ENCODE measurements around the gene IFI6. TPM values are rescaled to one million over a fixed set of nuclear protein-coding genes. Genes with fewer than 3 reads are reported as not detected.
"Not testable (repeated sequence)": the region's sequence is repeated elsewhere in the genome, so short reads cannot be mapped to it uniquely, and the experiment has no call there.

Gene IFI6
- polyA plus RNA-seq, 4 donors, result 21.6 to 53.3 (median 25.5) TPM

GRCh38 chr1:27652111-27652864 is 19.7 kb downstream of the IFI6 start:
- no peak for DNase-seq (ENCODE audit: low read depth in 4 of 4, low spot score in 3 of 4)

DNA sequence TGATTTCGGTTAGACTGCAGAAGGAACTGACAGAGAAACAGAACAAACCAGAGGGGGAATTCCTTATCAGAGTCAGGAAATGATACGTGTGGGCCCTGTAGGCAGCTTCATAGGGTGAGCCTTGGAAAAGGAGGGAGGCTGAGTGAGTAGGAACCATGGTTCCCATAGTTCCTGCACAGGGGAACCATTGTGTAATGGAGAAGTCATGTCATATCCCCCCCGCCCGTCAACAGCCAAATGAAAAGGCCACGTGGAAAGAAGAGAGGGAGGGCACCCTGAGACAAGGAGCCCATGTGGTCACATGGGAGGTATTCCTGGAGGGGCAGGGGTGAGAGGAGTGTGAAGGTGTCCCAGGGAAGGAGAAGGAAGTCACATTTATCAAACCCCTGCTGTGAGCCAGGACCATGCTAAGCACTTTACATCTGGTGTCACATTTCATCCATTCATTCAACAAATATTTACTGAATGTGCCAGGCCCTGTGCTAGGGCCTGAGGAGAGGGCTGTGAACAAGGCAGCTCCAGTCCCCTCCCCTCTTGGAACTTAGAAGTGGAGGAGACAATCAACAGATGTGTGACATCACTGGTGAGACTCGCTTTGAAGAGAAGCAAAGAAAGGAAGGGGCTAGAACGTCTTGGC is 21.3 kb downstream of the IFI6 start:
- no peak for DNase-seq (ENCODE audit: low read depth in 4 of 4, low spot score in 3 of 4)

DNA sequence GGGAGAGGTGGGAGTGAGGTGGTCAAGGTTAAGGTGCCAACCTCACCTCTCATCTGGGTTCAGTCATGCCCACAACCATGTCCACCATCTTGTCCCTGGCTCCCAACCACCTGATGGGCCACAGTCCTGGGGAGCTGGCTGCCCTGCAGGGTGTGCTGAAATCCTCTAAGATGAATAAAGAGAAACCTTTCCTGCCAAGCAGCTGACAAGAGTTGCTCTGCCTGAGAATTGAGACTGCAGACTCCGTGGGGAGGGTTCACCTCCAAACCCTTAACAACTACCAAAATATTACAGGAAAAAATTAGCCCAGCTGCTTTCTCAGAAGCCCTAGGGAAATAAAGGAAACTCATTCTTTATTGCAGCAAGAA is 21.8 kb downstream of the IFI6 start:
- no peak for DNase-seq (ENCODE audit: low read depth in 4 of 4, low spot score in 3 of 4)

DNA sequence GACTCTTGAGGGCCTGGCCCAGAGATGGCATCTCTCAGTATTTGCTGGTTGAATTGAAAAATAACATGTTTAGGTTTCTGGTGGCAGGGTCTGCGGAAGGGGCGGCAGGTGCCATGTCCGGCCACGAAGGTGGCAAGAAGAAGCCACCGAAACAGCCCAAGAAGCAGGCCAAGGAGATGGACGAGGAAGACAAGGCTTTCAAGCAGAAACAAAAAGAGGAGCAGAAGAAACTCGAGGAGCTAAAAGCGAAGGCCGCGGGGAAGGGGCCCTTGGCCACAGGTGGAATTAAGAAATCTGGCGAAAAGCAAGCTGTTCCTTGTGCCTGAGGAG is 22.7 kb downstream of the IFI6 start:
- no peak for DNase-seq (ENCODE audit: low read depth in 4 of 4, low spot score in 3 of 4)

DNA sequence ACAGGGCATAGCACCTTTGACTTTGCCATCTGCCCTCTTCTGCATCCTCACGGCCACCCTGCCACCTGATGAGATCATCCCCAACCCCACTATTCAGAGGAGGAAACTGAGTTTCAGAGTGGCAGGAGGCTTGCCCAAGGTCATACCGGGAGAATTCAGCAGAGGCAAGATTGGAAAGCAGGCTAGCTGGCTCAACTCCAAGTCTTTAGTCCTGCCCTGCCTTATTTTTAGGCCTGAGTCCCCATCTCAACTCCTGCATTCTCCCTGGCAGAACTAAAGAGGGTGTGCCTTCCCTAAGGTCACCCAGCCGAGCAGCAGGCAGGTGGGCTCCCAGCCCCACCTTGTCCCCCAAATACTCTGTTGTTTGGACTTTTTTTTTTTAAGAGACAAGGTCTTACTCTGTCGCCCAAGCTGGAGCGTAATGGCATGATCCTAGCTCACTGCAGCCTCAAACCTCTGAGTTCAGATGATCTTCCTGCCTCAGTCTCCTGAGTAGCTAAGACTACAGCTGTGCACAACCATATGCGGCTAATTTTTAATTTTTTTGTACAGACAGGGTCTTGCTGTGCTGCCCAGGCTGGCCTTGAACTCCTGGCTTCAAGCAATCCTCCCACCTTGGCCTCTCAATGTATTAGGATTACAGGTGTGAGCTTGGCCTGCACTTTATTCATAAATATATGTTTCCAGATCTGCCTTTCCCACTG is 23.2 kb downstream of the IFI6 start:
- no peak for DNase-seq (ENCODE audit: low read depth in 4 of 4, low spot score in 3 of 4)

- DNase-seq (ENCODE audit: low read depth in 4 of 4, low spot score in 3 of 4), result no peak
Observed at GRCh38 chr1:27647328-27647727, 24.7 kb downstream of the IFI6 start.

GRCh38 chr1:27646676-27647075 is 25.3 kb downstream of the IFI6 start:
- no peak for DNase-seq (ENCODE audit: low read depth in 4 of 4, low spot score in 3 of 4)

DNA sequence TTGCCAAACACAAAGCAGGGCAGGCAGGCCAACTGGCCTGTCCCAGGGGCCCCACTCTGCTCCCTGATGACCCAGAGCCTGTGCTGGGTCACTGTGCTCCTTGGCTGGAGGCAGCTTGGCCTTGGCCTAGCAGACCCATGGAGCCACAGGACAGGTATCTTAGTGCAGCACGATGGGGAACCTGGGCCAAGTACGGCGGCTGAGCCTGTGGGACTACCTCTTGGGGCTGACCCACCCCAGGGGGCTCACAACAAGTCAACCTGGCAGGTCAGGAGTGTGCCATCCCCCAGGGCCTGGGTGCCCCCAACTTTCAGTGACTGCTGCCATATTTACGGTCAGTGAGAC is 26.9 kb downstream of the IFI6 start:
- no peak for DNase-seq (ENCODE audit: low read depth in 4 of 4, low spot score in 3 of 4)

DNA sequence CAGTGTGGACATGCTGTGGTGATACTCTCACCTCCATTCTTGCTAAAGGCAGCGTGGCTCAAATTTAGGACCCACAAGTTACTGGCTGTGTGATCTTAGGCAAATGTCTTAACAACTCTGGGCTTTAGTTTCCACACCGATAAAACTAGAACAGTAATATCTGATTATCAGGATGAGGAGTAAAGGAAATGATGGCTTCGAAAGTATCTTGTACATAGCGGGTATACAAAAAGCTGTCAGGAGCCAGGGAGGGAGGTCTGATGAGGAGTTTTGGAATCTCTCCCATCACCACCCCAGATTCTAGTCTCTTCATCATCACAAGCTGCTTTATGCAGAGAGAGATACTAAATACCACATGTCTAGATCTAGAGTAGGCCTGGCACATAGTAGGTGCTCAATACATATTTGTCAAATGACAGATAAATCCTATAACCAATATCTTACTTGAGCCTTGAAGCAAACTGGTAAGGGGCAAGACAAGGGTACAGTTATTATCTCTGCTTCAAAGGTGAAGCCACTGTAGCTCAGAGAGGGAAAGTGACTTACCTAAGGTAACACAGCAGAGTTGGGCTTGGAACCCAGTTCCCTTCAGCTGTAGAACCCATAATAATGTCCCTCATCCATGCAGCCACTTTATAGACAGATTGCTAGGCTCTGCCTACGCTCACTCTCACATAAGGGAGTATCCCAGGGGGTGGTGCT is 27.5 kb downstream of the IFI6 start:
- no peak for DNase-seq (ENCODE audit: low read depth in 4 of 4, low spot score in 3 of 4)

DNA sequence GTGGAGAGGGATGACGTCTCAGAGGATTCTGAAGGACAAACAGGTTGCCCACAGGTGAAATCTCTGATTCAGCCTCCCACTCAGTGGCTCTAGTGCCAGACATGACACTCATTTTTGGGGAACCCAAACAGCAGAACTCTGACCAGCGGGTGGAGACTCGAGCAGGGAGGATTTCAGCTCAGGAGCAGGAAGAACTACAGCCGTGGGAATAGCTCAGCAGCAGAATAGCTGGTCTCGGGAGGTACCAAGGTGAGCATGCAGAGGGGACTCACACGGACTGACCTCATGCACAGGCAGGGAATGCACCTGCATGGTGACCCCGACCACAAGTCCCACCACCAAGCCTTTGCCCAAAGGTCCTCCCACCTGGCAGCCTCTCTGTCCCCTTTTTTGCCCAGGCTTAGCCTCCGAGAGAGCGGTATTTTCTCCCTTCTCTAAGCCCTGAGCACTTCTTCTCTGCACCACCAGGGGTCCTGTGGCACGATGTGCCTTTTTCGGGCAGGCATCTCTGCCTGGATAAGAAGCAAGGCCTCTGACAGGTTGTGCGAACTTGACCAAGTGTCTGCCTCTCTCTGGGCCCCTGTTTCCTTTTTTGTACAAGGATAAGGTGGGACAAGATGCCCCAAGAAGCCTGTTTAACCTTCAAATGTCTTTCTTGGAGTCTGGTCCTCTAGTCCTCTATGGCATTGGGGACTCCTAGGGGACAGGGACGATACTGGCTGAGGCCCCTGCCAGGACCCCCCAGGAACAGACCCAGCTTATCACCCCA is 28.2 kb downstream of the IFI6 start:
- no peak for DNase-seq (ENCODE audit: low read depth in 4 of 4, low spot score in 3 of 4)

DNA sequence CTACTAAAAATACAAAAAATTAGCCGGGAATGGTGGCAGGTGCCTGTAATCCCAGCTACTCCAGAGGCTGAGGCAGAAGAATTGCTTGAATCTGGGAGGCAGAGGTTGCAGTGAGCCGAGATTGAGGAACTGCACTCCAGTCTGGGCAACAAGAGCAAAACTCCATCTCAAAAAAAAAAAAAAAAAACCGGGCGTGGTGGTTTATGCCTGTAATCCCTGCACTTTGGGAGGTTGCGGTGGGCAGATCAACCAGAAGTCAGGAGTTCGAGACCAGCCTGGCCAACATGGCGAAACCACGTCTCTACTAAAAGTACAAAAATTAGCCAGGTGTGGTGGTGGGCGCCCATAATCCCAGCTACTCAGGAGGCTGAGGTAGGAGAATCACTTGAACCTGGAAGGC is 31.5 kb downstream of the IFI6 start:
- not testable (repeated sequence) for DNase-seq (ENCODE audit: low read depth in 4 of 4, low spot score in 3 of 4)

DNA sequence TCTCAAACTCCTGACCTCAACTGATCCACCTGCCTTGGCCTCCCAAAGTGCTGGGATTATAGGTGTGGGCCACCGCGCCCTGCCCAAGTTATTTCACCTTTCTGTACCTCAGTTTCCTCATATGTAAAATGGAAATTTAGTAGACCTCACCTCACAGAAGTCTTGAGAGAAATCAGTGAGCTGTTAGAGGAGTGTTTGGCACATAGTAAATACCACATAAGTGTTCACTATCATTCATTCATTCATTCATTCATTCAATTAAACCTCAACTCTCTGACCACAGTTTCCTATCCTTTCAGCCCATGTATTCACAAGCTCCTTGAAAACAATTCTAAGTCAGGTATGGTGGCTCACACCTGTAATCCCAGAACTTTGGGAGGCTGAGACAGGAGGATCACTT is 33.2 kb downstream of the IFI6 start:
- no peak for DNase-seq (ENCODE audit: low read depth in 4 of 4, low spot score in 3 of 4)

DNA sequence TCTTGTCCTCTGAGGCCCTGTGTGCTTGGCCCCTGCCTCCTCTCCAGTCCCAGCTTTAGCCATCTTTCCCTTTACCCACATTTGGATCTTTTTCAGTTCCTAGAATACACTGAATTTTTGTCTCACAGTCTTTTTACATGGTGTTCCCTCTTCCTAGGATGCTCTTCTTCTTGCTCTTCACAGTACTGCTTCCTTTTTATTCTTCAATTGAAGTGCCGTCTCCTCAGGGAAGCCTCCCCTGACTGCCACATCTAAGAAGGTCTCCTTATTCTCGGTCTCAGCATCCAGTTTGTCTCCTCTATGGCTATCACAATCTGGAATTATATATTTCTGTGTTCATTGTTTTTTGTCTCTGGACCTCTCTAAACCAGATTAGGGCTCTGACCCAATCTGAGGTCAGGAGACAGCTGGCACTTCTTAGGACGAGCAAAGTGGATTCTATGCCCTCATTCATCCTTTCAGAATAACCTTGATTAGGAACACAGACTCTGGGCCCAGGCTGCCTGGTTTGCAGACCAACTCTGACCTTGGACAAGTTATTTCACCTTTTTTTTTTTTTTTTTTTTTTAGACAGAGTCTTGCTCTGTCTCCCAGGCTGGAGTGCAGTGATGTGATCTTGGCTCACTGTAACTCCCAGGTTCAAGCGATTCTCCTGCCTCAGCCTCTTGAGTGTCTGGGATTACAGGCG is 33.8 kb downstream of the IFI6 start:
- DNase-seq (ENCODE audit: low read depth in 4 of 4, low spot score in 3 of 4), result no peak

- DNase-seq (ENCODE audit: low read depth in 4 of 4, low spot score in 3 of 4), result no peak
Observed at GRCh38 chr1:27635396-27636142, 36.4 kb downstream of the IFI6 start.

- no peak for DNase-seq (ENCODE audit: low read depth in 4 of 4, low spot score in 3 of 4)
Observed at GRCh38 chr1:27634985-27635367, 37.0 kb downstream of the IFI6 start, which contains the start of gene FGR. TSS of gene FGR (minus strand) at chr1:27635185. CDS start at chr1:27623916, 11,269 bp downstream.

DNA sequence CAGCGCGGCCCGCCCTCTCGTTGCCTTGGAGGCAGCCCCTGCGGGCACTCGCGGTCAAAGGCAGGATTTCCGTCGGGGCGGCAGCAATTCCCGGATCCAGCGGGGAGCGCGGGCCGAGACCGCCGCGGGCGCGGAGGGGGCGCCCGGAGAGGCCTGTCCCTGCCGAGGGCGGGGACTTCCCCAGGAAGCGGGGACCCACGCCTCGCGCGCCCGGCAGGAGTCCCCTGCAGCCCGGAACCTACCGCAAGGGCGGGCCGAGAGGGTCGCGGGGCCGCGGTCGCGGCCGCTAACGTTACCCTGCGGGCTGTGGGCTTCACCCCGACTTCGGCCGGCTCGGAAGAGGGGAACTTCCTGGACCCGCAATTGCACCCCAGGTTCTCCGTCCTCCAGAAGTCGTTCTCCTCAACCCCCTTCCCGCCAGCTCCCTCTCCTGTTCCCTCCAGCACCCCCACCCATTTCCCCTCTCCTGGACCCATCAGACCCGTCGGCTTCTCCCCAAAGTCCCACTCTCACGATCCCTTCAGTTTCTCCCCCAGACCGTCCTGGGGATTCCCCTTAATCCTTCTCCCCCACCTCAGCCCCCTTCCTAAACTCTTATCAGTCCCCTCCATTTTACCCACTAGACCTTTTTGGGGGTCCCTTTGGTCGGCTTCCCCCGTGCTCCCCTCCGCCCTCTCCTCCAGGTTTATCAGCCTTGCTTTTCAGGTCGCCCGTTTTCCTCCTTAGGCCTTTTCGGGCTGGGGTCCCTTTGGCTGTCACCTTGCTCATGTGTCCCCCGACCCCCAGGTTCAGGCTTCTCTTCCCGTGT is 37.6 kb downstream of the IFI6 start:
- no peak for DNase-seq (ENCODE audit: low read depth in 4 of 4, low spot score in 3 of 4)

DNA sequence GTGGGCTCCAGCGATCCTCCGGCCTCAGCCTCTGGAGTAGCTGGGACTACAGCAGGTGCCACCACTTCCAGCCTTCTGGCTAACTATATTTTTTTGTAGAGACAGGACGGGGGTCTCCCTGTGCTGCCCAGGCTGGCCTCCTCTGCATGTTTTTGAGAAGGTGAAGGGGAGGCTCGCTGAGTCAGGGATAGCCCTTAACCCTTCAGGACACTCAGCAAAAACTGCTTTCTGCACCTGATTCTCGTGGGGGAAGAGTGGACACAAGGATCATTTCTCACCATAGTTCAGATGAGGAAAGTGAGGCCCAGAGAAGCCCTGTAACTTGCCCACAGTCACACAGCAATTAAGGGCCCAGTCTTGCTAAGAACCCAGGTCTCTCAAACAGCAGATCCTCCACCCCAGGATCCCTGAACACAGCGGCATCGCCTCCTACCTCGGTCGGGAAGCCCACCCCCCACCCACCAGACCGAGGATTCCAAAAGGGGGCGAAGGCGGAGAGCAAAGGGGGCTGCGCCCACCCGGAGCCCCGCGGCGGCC is 38.3 kb downstream of the IFI6 start:
- DNase-seq (ENCODE audit: low read depth in 4 of 4, low spot score in 3 of 4), result no peak

- DNase-seq (ENCODE audit: low read depth in 4 of 4, low spot score in 3 of 4), result no peak
Observed at GRCh38 chr1:27633298-27633610, 38.7 kb downstream of the IFI6 start.

Data from left renal pelvis (tissue), 4 donors.